HepG2 (cell line): ENCODE data around the gene LRRC45. TPM values are rescaled to one million over a fixed set of nuclear protein-coding genes. Genes with fewer than 3 reads are reported as not detected.

Experiments
- ARID5B ChIP-seq: IDR thresholded peaks from 2 replicates; pipeline ENCODE4 v1.4.0; 2020; ENCODE audit warnings: mild to moderate bottlenecking, missing genetic modification reagents
- CENPBD1 ChIP-seq: sonication (generic); formaldehyde crosslinking; IDR thresholded peaks from 2 replicates; pipeline ENCODE4 v1.8.0; 2022; ENCODE audit warnings: missing genetic modification reagents, low read depth, mild to moderate bottlenecking, borderline replicate concordance
- CHD4 ChIP-seq: fragments of 200-600 bp; sonication (generic); IDR thresholded peaks from 2 replicates; pipeline ENCODE4 v1.7.0; 2017; ENCODE audit warnings: mild to moderate bottlenecking, low read length, borderline replicate concordance
- FOXC1 ChIP-seq: sonication (generic); formaldehyde crosslinking; IDR thresholded peaks from 2 replicates; pipeline ENCODE4 v1.8.0; 2022; ENCODE audit warnings: mild to moderate bottlenecking, missing genetic modification reagents, borderline replicate concordance
- FOXK1 ChIP-seq: sonication (generic); formaldehyde crosslinking; IDR thresholded peaks from 2 replicates; pipeline ENCODE4 v1.4.0; 2020; ENCODE audit warnings: low read depth, missing genetic modification reagents, borderline replicate concordance
- HES4 ChIP-seq: sonication (generic); formaldehyde crosslinking; IDR thresholded peaks from 2 replicates; pipeline ENCODE4 v1.9.0; 2021; ENCODE audit warnings: mild to moderate bottlenecking, missing genetic modification reagents, borderline replicate concordance
- HMGXB3 ChIP-seq: sonication (generic); formaldehyde crosslinking; IDR thresholded peaks from 2 replicates; pipeline ENCODE4 v1.4.0; 2020; ENCODE audit warnings: missing genetic modification reagents, borderline replicate concordance
- MYNN ChIP-seq: sonication (generic); formaldehyde crosslinking; IDR thresholded peaks from 2 replicates; pipeline ENCODE4 v1.4.0; 2020; ENCODE audit warnings: mild to moderate bottlenecking, low read depth, missing genetic modification reagents
- ONECUT2 ChIP-seq: sonication (generic); formaldehyde crosslinking; IDR thresholded peaks from 2 replicates; pipeline ENCODE4 v1.4.0; 2020; ENCODE audit warnings: missing genetic modification reagents
- SNAPC5 ChIP-seq: sonication (generic); formaldehyde crosslinking; IDR thresholded peaks from 2 replicates; pipeline ENCODE4 v1.8.1; 2023; ENCODE audit warnings: mild to moderate bottlenecking, missing genetic modification reagents, borderline replicate concordance
- SP140L ChIP-seq: sonication (generic); formaldehyde crosslinking; IDR thresholded peaks from 2 replicates; pipeline ENCODE4 v1.4.0; 2020; ENCODE audit warnings: missing genetic modification reagents, borderline replicate concordance
- ZBTB34 ChIP-seq: sonication (generic); formaldehyde crosslinking; IDR thresholded peaks from 2 replicates; pipeline ENCODE4 v1.8.0; 2022; ENCODE audit warnings: mild to moderate bottlenecking, missing genetic modification reagents
- ZNF34 ChIP-seq: sonication (generic); formaldehyde crosslinking; IDR thresholded peaks from 2 replicates; pipeline ENCODE4 v1.4.0; 2020; ENCODE audit warnings: mild to moderate bottlenecking, missing genetic modification reagents, borderline replicate concordance
- ZNF547 ChIP-seq: sonication (generic); formaldehyde crosslinking; IDR thresholded peaks from 2 replicates; pipeline ENCODE4 v1.5.1; 2020; ENCODE audit warnings: mild to moderate bottlenecking, missing genetic modification reagents
- ZNF713 ChIP-seq: sonication (generic); formaldehyde crosslinking; IDR thresholded peaks from 2 replicates; pipeline ENCODE4 v1.4.0; 2020; ENCODE audit warnings: mild to moderate bottlenecking, missing genetic modification reagents
- ZNF773 ChIP-seq: sonication (generic); formaldehyde crosslinking; IDR thresholded peaks from 2 replicates; pipeline ENCODE4 v1.4.0; 2020; ENCODE audit warnings: missing genetic modification reagents, borderline replicate concordance
- polyA plus RNA-seq, 8 experiments: library from polyadenylated mRNA; depleted of rRNA in 3 of 8; stranded (reverse) in 7 of 8; unstranded in 1 of 8; fragments of >200 nt; fragmentation: Illumina TruSeq in 4 of 8; extraction: Trizol in 4 of 8; gene quantifications; 2 replicates each; pipeline versions ENCODE4 v1.2.1 to v1.2.3, GENCODE V29; 2011 to 2016; ENCODE audit warnings: low read depth in 4 of 8, missing spikeins in 1 of 8, mixed read lengths in 1 of 8; ENCODE audit not compliant: insufficient read depth in 1 of 8
- total RNA-seq, 5 experiments: library from RNA; depleted of rRNA; stranded (reverse); fragments of >200 nt; fragmentation: Illumina TruSeq; extraction: Trizol; gene quantifications; 2 replicates each; pipeline ENCODE4 v1.2.3, GENCODE V29; 2016; ENCODE audit warnings: low read depth in 1 of 5

LRRC45 gene
- total and polyA plus RNA-seq, 2 of the 13 experiments (the other 11 are each of a cell fraction or from before 2014, with no cell fraction given): 11.6 to 48.1 TPM

- TF ChIP-seq SNAPC5 (no peak), ZBTB34 (CRISPR knock-in tag) (0 out of 2 replicates have a peak, but pooled peaks have one; percentile 2), CENPBD1 (CRISPR knock-in tag) (no peak), CHD4 (no peak), SP140L (no peak), MYNN (no peak), ZNF713 (CRISPR knock-in tag) (no peak), FOXK1 (CRISPR knock-in tag) (no peak; the same call in 1 of the 2 replicates), ZNF34 (CRISPR knock-in tag) (no peak), FOXC1 (CRISPR knock-in tag) (no peak), ONECUT2 (CRISPR knock-in tag) (no peak), ZNF547 (CRISPR knock-in tag) (0 out of 2 replicates have a peak, but pooled peaks have one; percentile 37), ZNF773 (no peak), ARID5B (CRISPR knock-in tag) (0 out of 2 replicates have a peak, but pooled peaks have one; percentile 6), HMGXB3 (CRISPR knock-in tag) (no peak), HES4 (CRISPR knock-in tag) (no peak)
Measured at GRCh38 chr17:82016061-82016874, 6.8 kb upstream of the LRRC45 start (continued).
